Lower lobe of right lung (tissue), 2 donors: ENCODE measurements around the gene RAP1A. TPM values are rescaled to one million over a fixed set of nuclear protein-coding genes. Genes with fewer than 3 reads are reported as not detected.

Experiments
- ATAC-seq, 2 donors: fragments of 200-7000 bp; cut with Tn5 transposase; one replicate each; pipeline ENCODE4 v1.9.1; 2020 to 2022; ENCODE audit warnings: mild to moderate bottlenecking in 2 of 2, moderate library complexity in 2 of 2
- DNase-seq: peaks from one replicate; pipeline ENCODE4 v3.0.0-alpha.2; 2020
- H3K27ac ChIP-seq: fragments of 200-600 bp; one replicate; pipeline ENCODE4 v1.8.0; 2022
- H3K27me3 ChIP-seq: fragments of 200-600 bp; one replicate; pipeline ENCODE4 v1.8.0; 2022; ENCODE audit warnings: low read depth
- H3K36me3 ChIP-seq: fragments of 200-600 bp; one replicate; pipeline ENCODE4 v1.8.0; 2022; ENCODE audit warnings: mild to moderate bottlenecking
- H3K4me1 ChIP-seq: fragments of 200-600 bp; one replicate; pipeline ENCODE4 v1.8.0; 2022
- H3K4me3 ChIP-seq: fragments of 200-600 bp; one replicate; pipeline ENCODE4 v1.8.0; 2022; ENCODE audit warnings: mild to moderate bottlenecking
- H3K9me3 ChIP-seq: fragments of 200-600 bp; one replicate; pipeline ENCODE4 v1.8.0; 2022
- CTCF ChIP-seq: fragments of 200-600 bp; IDR thresholded peaks from one replicate; pipeline ENCODE4 v1.8.0; 2022; ENCODE audit warnings: antibody characterized with exemption, mild to moderate bottlenecking
- intact Hi-C: fragments of 100-400 bp; cut with DNase I; formaldehyde crosslinking; loops from one replicate; pipeline ENCODE4 v1.11.0; 2022
- total RNA-seq: library from RNA; stranded (reverse); fragmentation: NEBNext Ultra II Directional; extraction: Animal tissue kit (Norgen Biotek cat#: 25700); gene quantifications from one replicate; pipeline ENCODE4 v1.2.1, GENCODE V29; 2021
- donor health status: DM: no; HTN: yes; CAD: no; lungs with severe emphysema.

RAP1A gene
- total RNA-seq, 1 donor from 2014 or later = 134 TPM

GRCh38 chr1:111733183-111733991, 113.8 kb downstream of the RAP1A start:
- peak overlapping the region; percentile 75 for H3K27ac ChIP-seq
- H3K4me1 ChIP-seq = peaks cover 44% of the 10 kb centered on the region
- H3K27me3 ChIP-seq = no peaks in the 10 kb centered on the region
- peak; percentile 70 for DNase-seq
- no peak for TF ChIP-seq CTCF
- H3K9me3 ChIP-seq = no peaks in the 10 kb centered on the region
- ATAC-seq = peak; percentile 81 to 86
- no peak overlapping the region for H3K4me3 ChIP-seq
- intact Hi-C loops = no loop called here
- no peaks in the 10 kb centered on the region for H3K36me3 ChIP-seq

- no peak for TF ChIP-seq CTCF
- DNase-seq (no peak), ATAC-seq (peak; percentile 45 to 48)
- intact Hi-C loops = no loop called here
- H3K27ac ChIP-seq = peak overlapping the region; percentile 75
- H3K9me3 ChIP-seq = no peaks in the 10 kb centered on the region
- peaks cover 49% of the 10 kb centered on the region for H3K4me1 ChIP-seq
- H3K27me3 ChIP-seq = no peaks in the 10 kb centered on the region
- H3K4me3 ChIP-seq = no peak overlapping the region
- no peaks in the 10 kb centered on the region for H3K36me3 ChIP-seq
These were observed 114.4 kb downstream of the RAP1A start for GRCh38 chr1:111733992-111734341.

GRCh38 chr1:111734426-111734825, 114.8 kb downstream of the RAP1A start:
- H3K4me1 ChIP-seq = peaks cover 49% of the 10 kb centered on the region
- no peaks in the 10 kb centered on the region for H3K36me3 ChIP-seq
- H3K27ac ChIP-seq = peak overlapping the region; percentile 75
- no peaks in the 10 kb centered on the region for H3K9me3 ChIP-seq
- DNase-seq (no peak), ATAC-seq (no peak)
- no peak overlapping the region for H3K4me3 ChIP-seq
- intact Hi-C loops = no loop called here
- no peaks in the 10 kb centered on the region for H3K27me3 ChIP-seq
- TF ChIP-seq CTCF = no peak

- peak overlapping the region; percentile 75 for H3K27ac ChIP-seq
- TF ChIP-seq CTCF = no peak
- no peak overlapping the region for H3K4me3 ChIP-seq
- DNase-seq (no peak), ATAC-seq (no peak)
- H3K36me3 ChIP-seq = no peaks in the 10 kb centered on the region
- H3K9me3 ChIP-seq = no peaks in the 10 kb centered on the region
- H3K27me3 ChIP-seq = no peaks in the 10 kb centered on the region
- H3K4me1 ChIP-seq = peaks cover 50% of the 10 kb centered on the region
- intact Hi-C loops = no loop called here
These were observed 115.3 kb downstream of the RAP1A start for GRCh38 chr1:111734856-111735255.

- Histone ChIP-seq H3K4me3 (no peak overlapping the region), H3K4me1 (peaks cover 55% of the 10 kb centered on the region), H3K27me3 (no peaks in the 10 kb centered on the region), H3K9me3 (no peaks in the 10 kb centered on the region), H3K27ac (no peak overlapping the region), H3K36me3 (no peaks in the 10 kb centered on the region)
- DNase-seq (no peak), ATAC-seq (no peak)
- no peak for TF ChIP-seq CTCF
- intact Hi-C loops = no loop called here
These were observed 115.7 kb downstream of the RAP1A start for GRCh38 chr1:111735321-111735720.
